ENCODE measurements around the gene BLM.
A peak's percentile ranks its signal among the peaks of the same experiment; 100 is the strongest.

The BLM gene

DNA sequence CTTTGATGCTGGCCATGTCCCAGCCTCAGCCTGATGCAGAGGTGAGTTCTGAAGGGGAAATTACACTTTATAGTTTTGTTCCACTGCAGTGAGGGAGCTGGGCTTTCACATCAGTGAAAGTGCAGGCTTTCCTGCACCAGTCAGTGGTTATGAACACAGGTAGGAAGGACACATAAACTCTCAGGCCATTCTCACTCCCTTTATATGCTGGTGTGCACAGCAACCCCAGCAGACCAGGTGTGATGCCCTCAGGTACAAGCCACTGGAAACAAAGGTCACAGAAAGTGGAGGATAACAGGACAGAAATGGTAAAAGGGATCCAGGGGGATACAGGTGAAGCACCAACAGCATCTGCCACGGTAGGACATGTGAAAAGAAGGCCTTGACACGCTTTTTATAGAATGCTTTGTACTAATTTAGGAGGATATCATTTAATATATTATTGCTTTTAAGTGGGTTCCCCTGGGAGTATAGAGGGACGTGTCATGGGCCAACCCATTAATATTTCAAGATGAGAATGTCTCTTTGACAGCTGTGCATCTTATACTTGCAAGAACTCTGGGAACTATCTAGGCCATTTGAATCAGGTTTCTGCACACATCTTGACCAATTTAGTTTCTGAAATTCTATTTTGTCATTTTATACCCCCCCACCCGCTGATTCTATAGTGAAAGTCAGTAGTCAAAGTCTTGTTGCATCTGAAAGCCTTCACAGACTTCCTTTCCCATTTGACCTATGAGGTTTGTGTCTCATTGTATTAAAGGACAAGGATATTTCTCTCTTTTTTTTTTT, 25.0 kb upstream of the BLM start:
- DNase-seq (ENCODE audit: low spot score) = no peak

- DNase-seq (ENCODE audit: low spot score) = no peak
These were observed 22.2 kb upstream of the BLM start for GRCh38 chr15:90694987-90695386.

GRCh38 chr15:90697175-90697574, 20.0 kb upstream of the BLM start:
- no peak for DNase-seq (ENCODE audit: low spot score)

DNA sequence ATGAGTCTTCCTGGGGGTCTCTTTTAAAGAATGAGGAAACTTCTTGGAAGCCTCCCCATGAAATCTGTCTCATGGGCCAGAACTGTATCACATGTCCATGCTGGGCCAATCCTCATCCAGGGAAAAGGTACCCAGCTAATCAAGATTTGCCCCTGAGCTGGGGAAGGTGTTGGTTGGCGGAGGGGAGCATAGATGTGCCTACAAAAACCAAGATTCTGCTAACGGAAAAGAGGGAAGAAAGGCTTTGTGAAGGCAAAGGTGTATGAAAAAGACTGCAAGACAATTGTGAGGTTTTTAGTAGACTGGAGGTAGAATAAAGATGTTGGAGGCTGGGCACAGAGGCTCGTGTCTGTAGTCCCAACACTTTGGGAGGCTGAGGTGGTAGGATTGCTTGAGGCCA, 18.5 kb upstream of the BLM start:
- no peak for DNase-seq (ENCODE audit: low spot score)

DNA sequence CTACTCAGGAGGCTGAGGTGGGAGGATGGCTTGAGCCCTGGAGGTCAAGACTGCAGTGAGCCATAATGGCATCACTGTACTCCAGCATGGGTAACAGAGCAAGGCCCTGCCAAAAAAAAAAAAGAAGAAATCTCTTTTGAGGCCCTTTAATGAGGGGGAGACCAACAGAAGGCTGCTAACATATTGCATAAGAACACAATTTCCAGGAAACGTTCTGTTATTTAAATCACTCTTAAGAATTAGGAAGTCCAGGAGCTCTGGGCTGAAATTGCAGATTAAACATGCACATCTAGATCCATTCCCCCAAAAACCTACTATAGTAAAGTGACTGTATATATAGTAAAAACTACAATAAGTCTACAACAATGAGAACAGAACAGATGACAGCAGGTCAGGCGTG, 16.1 kb upstream of the BLM start:
- no peak for DNase-seq (ENCODE audit: low spot score)

DNA sequence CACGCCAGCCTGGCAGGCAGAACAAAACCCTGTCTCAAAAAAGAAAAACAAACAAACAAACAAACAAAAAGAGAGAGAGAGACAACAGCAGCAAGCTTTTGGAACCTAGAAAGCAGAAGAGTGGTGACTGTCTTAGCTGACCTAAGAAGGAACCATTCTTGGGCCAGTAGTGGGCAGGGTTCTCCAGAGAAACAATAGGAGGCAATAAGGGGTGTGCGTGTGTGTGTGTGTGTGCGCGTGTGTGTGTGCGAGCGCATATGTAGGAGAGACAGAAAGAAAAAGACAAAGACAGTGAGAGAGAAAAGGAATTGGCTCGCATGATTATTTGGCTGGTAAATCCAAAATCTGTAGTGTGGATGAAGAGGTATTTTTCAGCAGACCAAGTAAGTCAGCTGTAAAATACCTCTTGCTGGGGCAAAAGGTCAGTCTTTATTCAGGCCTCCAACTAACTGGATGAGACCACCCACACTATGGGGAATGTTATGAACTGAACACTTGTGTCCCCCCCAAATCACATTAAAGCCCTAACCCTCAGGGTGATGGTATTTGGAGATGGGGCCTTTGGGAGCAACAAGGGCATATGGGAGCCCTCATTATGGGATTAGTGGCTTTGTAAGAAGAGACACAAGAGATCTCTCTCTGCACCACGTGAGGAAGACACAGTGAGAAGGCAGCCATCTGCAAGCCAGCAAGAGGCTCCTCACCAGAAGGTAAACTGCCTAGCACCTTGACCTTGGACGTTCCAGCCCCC, 15.1 kb upstream of the BLM start:
- no peak for DNase-seq (ENCODE audit: low spot score)

- DNase-seq (ENCODE audit: low spot score) = no peak
These were observed 13.7 kb upstream of the BLM start for GRCh38 chr15:90703455-90703854.

DNA sequence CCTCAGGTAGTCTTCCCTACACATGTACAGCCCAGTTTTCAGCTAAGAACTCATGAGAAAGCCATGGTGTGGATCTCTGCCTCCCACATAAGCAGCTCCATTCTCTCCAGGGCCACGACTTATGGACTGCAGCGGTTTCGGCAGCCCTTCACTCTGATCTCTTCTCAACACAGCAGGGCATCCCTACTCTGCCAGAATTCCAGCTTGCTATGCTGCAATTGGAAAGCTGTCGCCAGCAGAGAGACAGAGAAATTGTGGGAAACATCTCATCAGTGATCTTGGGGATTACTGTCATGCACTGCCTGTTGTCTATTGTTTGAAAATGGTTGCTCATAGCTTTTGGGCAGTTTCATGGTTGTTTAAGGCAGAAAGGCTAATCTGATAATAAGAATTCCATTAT, 11.9 kb upstream of the BLM start:
- no peak for DNase-seq (ENCODE audit: low spot score)

DNA sequence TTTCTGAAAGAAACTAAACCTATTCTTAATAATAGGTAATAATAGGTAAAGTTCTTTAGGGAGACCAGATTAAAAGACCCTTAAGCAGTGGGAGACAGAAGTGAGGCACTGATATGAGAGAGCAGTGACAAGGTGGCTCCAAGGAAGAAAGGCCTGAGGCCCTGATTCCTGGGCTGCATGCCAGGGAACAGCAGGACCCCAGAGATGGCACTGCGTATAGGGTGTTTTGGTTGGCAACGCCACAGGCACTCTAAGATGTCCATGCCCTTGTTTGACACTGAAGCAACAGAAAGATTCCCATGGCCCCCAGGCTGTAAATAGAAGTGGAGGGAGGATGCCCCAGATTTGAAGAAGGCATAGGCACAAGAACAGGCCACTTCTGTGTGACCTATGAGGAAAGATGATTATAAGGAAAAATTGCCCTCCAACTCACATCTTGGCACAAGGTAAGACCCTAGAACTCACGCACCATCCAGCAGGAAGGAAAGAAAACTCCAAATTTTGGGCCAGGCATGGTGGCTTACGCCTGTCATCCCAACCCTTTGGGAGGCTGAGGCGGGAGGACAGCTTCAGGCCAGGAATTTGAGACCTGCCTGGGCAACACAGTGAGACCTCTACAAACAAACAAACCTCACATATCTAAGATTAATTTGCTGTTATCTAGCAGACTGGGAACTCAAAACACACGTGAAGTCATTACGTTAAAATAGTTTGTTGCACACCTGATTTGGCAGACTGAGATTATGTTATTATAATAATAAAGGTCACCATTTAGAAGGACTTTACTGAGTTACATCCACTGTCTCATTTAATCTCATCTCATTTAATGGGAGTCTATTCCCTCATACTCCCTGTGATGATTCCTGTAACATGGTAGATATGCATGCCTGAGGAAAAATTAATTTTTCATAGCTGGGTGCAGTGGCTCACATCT, 10.5 kb upstream of the BLM start:
- DNase-seq (ENCODE audit: low spot score) = no peak

GRCh38 chr15:90707489-90707888, 9.7 kb upstream of the BLM start:
- DNase-seq (ENCODE audit: low spot score) = no peak

DNA sequence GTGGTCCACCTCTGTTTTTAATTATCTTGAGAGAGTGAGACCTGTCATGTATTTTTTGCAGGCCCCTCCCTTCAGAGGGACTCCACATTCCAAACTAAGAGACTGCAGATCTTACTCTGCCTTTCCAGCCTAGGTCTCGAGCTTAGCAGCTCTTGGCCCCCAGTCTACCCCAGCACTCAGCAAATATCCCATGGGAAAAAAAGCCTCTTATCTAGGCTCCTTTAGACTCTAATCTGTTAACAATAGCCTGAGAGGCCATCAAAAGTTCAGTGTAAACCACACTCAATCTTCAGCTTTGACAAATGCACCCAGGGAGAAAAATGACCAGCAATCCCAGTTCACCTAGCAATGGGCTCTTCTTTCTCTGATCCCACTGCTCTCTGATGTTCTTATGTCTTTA, 8.6 kb upstream of the BLM start:
- DNase-seq (ENCODE audit: low spot score) = no peak

DNA sequence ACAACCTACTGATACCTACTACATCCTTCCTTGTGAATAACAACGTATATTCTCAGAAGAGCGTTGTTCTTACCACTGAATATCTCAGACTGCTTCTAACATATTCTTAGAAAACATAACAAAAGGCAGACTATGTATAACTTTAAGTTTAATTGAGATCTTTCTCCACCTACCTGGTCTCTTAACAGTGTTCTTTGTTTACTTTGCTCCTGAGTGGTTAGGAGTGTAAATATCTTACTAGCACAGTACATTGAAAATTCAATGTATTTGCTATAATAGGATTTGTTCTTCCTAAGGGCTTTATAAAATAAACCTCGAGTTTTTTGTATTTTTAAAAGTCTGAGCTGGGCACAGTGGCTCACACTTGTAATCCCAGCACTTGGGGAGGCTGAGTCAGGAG, 7.9 kb upstream of the BLM start:
- no peak for DNase-seq (ENCODE audit: low spot score)

GRCh38 chr15:90710436-90711027, 6.6 kb upstream of the BLM start:
- no peak for DNase-seq (ENCODE audit: low spot score)

- DNase-seq (ENCODE audit: low spot score) = no peak
These were observed 5.7 kb upstream of the BLM start for GRCh38 chr15:90711418-90711824.

DNA sequence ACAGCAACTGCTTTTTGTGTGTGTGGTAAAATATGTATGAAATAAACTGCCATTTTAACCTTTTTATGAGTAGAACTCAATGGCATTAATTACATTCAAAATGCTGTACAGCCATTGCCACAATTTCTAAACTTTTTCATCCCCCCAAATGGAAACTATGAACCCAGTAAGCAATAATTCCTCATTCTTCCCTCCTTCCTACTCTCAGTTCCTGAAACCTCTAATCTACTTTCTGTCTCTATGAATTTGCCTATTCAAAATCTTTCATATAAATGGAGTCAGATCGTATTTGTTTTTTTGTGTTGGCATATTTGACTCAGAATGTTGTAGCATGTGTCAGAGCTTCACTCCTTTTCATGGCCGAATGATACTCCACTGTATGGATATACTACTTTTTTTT, 5.3 kb upstream of the BLM start:
- no peak for DNase-seq (ENCODE audit: low spot score)

GRCh38 chr15:90713081-90713480, 4.1 kb upstream of the BLM start:
- DNase-seq (ENCODE audit: low spot score) = no peak

- DNase-seq (ENCODE audit: low spot score) = peak; percentile 11
These were observed 700 bp upstream of the BLM start for GRCh38 chr15:90716317-90716975.

DNA sequence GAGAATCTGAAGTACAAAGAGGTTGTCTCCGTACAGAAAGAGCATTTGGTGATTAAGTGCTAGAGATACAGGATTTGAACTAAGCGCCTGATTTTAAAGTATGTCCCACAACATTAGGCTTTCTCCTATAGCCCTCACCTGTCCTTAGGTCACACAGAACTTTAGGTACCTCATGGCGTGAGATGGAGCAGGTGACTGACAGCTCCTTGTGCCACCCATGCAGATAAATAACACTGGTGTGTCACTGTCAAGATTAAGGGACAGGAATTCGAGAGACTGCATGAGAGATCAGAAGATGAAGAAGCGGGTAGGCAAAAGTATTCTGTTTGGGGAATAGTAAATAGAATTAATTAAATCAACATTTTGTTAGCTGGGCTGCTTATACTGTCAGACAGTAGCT, 1.1 kb downstream of the BLM start:
- DNase-seq (ENCODE audit: low spot score) = no peak

DNA sequence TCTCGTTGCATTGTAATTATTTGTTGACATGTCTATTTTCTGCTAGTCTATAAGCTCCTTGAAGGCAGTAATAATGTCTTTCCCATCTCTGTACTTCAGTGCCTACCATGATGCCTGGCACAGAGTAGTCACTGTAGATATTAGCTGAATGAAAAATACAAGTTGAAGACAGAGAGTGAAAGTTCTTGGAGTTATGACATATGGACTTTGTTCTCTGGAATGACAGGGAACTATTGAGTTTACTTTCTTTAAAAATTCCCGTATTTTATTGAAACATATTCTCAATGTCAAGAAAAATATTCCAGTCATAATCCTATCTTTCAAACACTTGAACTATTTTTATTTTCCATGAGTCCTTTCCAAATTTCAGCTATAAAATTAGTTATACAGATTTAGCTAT, 3.0 kb downstream of the BLM start:
- DNase-seq (ENCODE audit: low spot score) = no peak

- no peak for DNase-seq (ENCODE audit: low spot score)
These were observed 12.1 kb downstream of the BLM start for GRCh38 chr15:90729261-90729660.

GRCh38 chr15:90730290-90730689, 13.1 kb downstream of the BLM start:
- no peak for DNase-seq (ENCODE audit: low spot score)

DNA sequence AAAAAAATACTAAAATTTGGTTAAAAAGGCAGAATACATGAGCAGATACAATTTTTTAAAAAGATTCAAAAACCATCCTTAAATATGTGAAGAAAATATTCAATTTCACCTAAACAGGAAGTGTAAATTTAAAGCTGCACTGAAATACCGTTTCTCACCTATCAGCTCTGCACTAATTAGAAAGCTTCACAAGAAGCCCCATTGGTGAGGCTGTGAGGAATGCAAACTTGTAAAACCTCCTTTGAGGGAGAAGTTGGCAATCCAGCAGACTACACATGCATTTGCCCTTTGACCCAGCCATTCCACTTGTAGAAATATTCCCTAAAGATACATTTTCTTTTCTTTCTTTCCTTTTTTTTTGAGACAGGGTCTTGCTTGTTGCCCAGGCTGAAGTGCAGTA, 18.8 kb downstream of the BLM start:
- no peak for DNase-seq (ENCODE audit: low spot score)
